SK-N-SH (cell line): ENCODE data around the gene PIP4P1. TPM values are rescaled to one million over a fixed set of nuclear protein-coding genes. Genes with fewer than 3 reads are reported as not detected.

ENCODE experiments used
- CTCF ChIA-PET: fragments of 300-600, 350-600 bp; formaldehyde crosslinking; extraction: SDS; loops from one replicate; lab custom pipeline; 2021; lab: Yijun Ruan, JAX
- POLR2A ChIA-PET: fragments of 350-600 bp; sonication (Branson Sonifier 250); formaldehyde crosslinking; extraction: SDS; loops from one replicate; lab custom pipeline; 2020; ENCODE audit warnings: antibody characterized with exemption, inconsistent platforms; lab: Yijun Ruan, JAX
- DNase-seq: peaks from one replicate; pipeline ENCODE4 v3.0.0; 2012
- H2AFZ ChIP-seq: fragments of 200-600 bp; sonication (generic); 2 replicates; pipeline ENCODE4 v1.8.1; 2016; ENCODE audit warnings: antibody characterized with exemption, mild to moderate bottlenecking, low read depth
- H3F3A ChIP-seq: fragments of 200-600 bp; sonication (generic); replicated peaks from 2 replicates; pipeline ENCODE3; 2016; ENCODE audit warnings: antibody characterized with exemption, mild to moderate bottlenecking; ENCODE audit not compliant: insufficient read depth
- H3K27ac ChIP-seq, 2 experiments: fragments of 200-500 bp in 1 of 2; fragments of 200-600 bp in 1 of 2; sonication (Bioruptor generic) in 1 of 2; sonication (generic), shearing (Covaris generic) in 1 of 2; 2 replicates each; pipeline versions ENCODE4 v1.5.1 to v1.6.1; 2014 to 2016; ENCODE audit warnings: low read depth in 2 of 2, inconsistent platforms in 1 of 2, low read length in 1 of 2, mild to moderate bottlenecking in 1 of 2, mixed read lengths in 1 of 2
- H3K27me3 ChIP-seq: fragments of 200-600 bp; sonication (generic), shearing (Covaris generic); 2 replicates; pipeline ENCODE4 v1.6.1; 2016; ENCODE audit warnings: mixed run types; ENCODE audit not compliant: insufficient read depth
- H3K36me3 ChIP-seq, 2 experiments: fragments of 200-500 bp in 1 of 2; fragments of 200-600 bp in 1 of 2; sonication (Bioruptor generic) in 1 of 2; sonication (generic) in 1 of 2; replicated peaks in 1 of 2; 2 replicates each; pipeline versions ENCODE3 to v1.5.1; 2014 to 2016; ENCODE audit warnings: low read length in 1 of 2, mild to moderate bottlenecking in 1 of 2; ENCODE audit not compliant: insufficient read depth in 2 of 2, control insufficient read depth in 1 of 2
- H3K4me1 ChIP-seq, 2 experiments: fragments of 200-500 bp in 1 of 2; fragments of 200-600 bp in 1 of 2; sonication (Bioruptor generic) in 1 of 2; sonication (generic), shearing (Covaris generic) in 1 of 2; 2 replicates each; pipeline versions ENCODE4 v1.5.1 to v1.6.1; 2014 to 2016; ENCODE audit warnings: low read depth in 1 of 2, low read length in 1 of 2, mixed run types in 1 of 2; ENCODE audit not compliant: insufficient read depth in 2 of 2, control insufficient read depth in 1 of 2
- H3K4me2 ChIP-seq: fragments of 200-600 bp; sonication (generic), shearing (Covaris generic); 2 replicates; pipeline ENCODE4 v1.6.1; 2017; ENCODE audit warnings: mixed run types
- H3K4me3 ChIP-seq, 2 experiments: fragments of 200-500 bp in 1 of 2; fragments of 200-600 bp in 1 of 2; sonication (Bioruptor generic) in 1 of 2; sonication (generic), shearing (Covaris generic) in 1 of 2; 2 replicates each; pipeline versions ENCODE4 v1.5.1 to v1.8.1; 2014 to 2016; ENCODE audit warnings: low read depth in 2 of 2, inconsistent platforms in 1 of 2, low read length in 1 of 2, mild to moderate bottlenecking in 1 of 2, mixed read lengths in 1 of 2, moderate library complexity in 1 of 2
- H3K79me2 ChIP-seq: fragments of 200-600 bp; sonication (generic); 2 replicates; pipeline ENCODE4 v1.8.1; 2017; ENCODE audit warnings: mild to moderate bottlenecking; ENCODE audit not compliant: insufficient read depth
- H3K9ac ChIP-seq: fragments of 200-600 bp; sonication (generic); 2 replicates; pipeline ENCODE4 v1.6.1; 2017; ENCODE audit warnings: mixed run types
- H3K9me2 ChIP-seq: fragments of 200-600 bp; sonication (generic); 2 replicates; pipeline ENCODE4 v1.6.1; 2017; ENCODE audit warnings: mixed run types
- H3K9me3 ChIP-seq: fragments of 200-600 bp; sonication (generic); 2 replicates; pipeline ENCODE4 v1.6.1; 2017; ENCODE audit warnings: mixed run types, mild to moderate bottlenecking, moderate library complexity
- H4K20me1 ChIP-seq: fragments of 200-600 bp; sonication (generic); 2 replicates; pipeline ENCODE4 v1.6.1; 2017; ENCODE audit warnings: mild to moderate bottlenecking, mixed run types; ENCODE audit not compliant: insufficient read depth
- CHD2 ChIP-seq: fragments of 150-350 bp; IDR thresholded peaks from 2 replicates; pipeline ENCODE4 v1.6.1; 2018; ENCODE audit warnings: low read length; ENCODE audit not compliant: partially characterized antibody
- ELF1 ChIP-seq: IDR thresholded peaks from 2 replicates; pipeline ENCODE4 v1.4.0; 2012
- EP300 ChIP-seq, 2 experiments: IDR thresholded peaks; 2 replicates each; pipeline versions ENCODE4 v1.4.0 to v1.6.1; 2012; ENCODE audit warnings: borderline replicate concordance in 1 of 2, low read depth in 1 of 2, low read length in 1 of 2
- FOSL2 ChIP-seq: IDR thresholded peaks from 2 replicates; pipeline ENCODE4 v1.4.0; 2012; ENCODE audit warnings: low read depth, mild to moderate bottlenecking, moderate library complexity, borderline replicate concordance
- GABPA ChIP-seq: IDR thresholded peaks from 2 replicates; pipeline ENCODE4 v1.4.0; 2012; ENCODE audit warnings: low read depth, mild to moderate bottlenecking
- GATA2 ChIP-seq: sonication (generic); formaldehyde crosslinking; IDR thresholded peaks from 2 replicates; pipeline ENCODE4 v1.5.0; 2020; ENCODE audit warnings: mild to moderate bottlenecking, missing genetic modification reagents
- IRF3 ChIP-seq: fragments of 150-350 bp; IDR thresholded peaks from 2 replicates; pipeline ENCODE4 v1.6.1; 2016; ENCODE audit warnings: mild to moderate bottlenecking, low read depth, low read length
- MAX ChIP-seq: IDR thresholded peaks from 2 replicates; pipeline ENCODE4 v1.4.0; 2012; ENCODE audit warnings: low read depth
- MEF2A ChIP-seq: IDR thresholded peaks from 2 replicates; pipeline ENCODE4 v1.4.0; 2012; ENCODE audit warnings: low read depth, borderline replicate concordance
- PBX3 ChIP-seq: IDR thresholded peaks from 2 replicates; pipeline ENCODE4; 2012
- RAD21 ChIP-seq: IDR thresholded peaks from 2 replicates; pipeline ENCODE4 v1.6.1; 2012; ENCODE audit warnings: mild to moderate bottlenecking, low read length
- RFX5 ChIP-seq: IDR thresholded peaks from 2 replicates; pipeline ENCODE4 v1.6.1; 2012; ENCODE audit warnings: mild to moderate bottlenecking, improper control_type of control experiment, low read length
- TAF1 ChIP-seq: IDR thresholded peaks from 2 replicates; pipeline ENCODE4 v1.6.1; 2012; ENCODE audit warnings: low read depth, mild to moderate bottlenecking, low read length, moderate library complexity, borderline replicate concordance
- USF1 ChIP-seq: IDR thresholded peaks from 2 replicates; pipeline ENCODE4 v1.4.0; 2012; ENCODE audit warnings: low read depth, borderline replicate concordance
- USF2 ChIP-seq: fragments of 150-350 bp; IDR thresholded peaks from 2 replicates; pipeline ENCODE4 v1.6.1; 2017; ENCODE audit warnings: antibody characterized with exemption, low read length, low read depth, borderline replicate concordance
- ZBTB33 ChIP-seq: IDR thresholded peaks from 2 replicates; pipeline ENCODE4 v1.4.0; 2012; ENCODE audit warnings: low read depth, borderline replicate concordance
- WGBS: methylation state at CpG from one replicate; pipeline ENCODE4 v1.1.6; 2017; ENCODE audit warnings: low lambda C conversion rate; 5-methylcytosine and 5-hydroxymethylcytosine counted together
- polyA plus RNA-seq, 3 experiments: library from polyadenylated mRNA; depleted of rRNA; stranded (reverse); fragments of >200 nt; gene quantifications; 2 replicates each; pipeline ENCODE4 v1.2.3, GENCODE V29; 2012

The PIP4P1 gene
- polyA plus RNA-seq, 1 of the 3 experiments (the other 2 are of a cell fraction): 30.7 TPM

GRCh38 chr14:20501346-20501745 lies 40.1 kb upstream of the PIP4P1 start:
- Histone ChIP-seq H3K9me3 (no peaks in the 10 kb centered on the region), H2AFZ (no peak overlapping the region), H3F3A (peaks cover 3% of the 10 kb centered on the region), H3K4me1 (no peaks in the 10 kb centered on the region), H4K20me1 (no peaks in the 10 kb centered on the region), H3K27ac (no peak overlapping the region), H3K27me3 (no peaks in the 10 kb centered on the region; the same call in 1 of the 2 replicates), H3K4me2 (no peak overlapping the region), H3K36me3 (no peaks in the 10 kb centered on the region), H3K9me2 (no peaks in the 10 kb centered on the region), H3K4me3 (no peak overlapping the region), H3K9ac (no peak overlapping the region), H3K79me2 (no peaks in the 10 kb centered on the region)
- 100% methylated on average over 2 of the region's 2 CpGs for WGBS
- DNase-seq: no peak
- TF ChIP-seq GATA2 (no peak), CHD2 (no peak), RAD21 (no peak), FOSL2 (no peak), PBX3 (no peak), TAF1 (no peak), EP300 (IDR thresholded peaks at IDR 0.05; ENCODE audit: borderline replicate concordance in 1 of 2, low read depth in 1 of 2, low read length in 1 of 2) (no peak)
- ChIA-PET CTCF (no interaction called here), POLR2A (no interaction called here)

- no peaks in the 10 kb centered on the region for H3K4me1 ChIP-seq
- 50% methylated on average over 5 of the region's 5 CpGs for WGBS
- no peak for DNase-seq
- no peak overlapping the region for H3K4me3 ChIP-seq
- no peak overlapping the region for H2AFZ ChIP-seq
- H3K36me3 ChIP-seq: no peaks in the 10 kb centered on the region
- no peak overlapping the region for H3K27ac ChIP-seq
- no peak overlapping the region for H3K4me2 ChIP-seq
- H3K9ac ChIP-seq: no peak overlapping the region
- H3K9me3 ChIP-seq: no peaks in the 10 kb centered on the region
- peaks cover 3% of the 10 kb centered on the region for H3F3A ChIP-seq
- POLR2A ChIA-PET: no interaction called here
- no peak for TF ChIP-seq MAX
- no peak for TF ChIP-seq USF2
- TF ChIP-seq RFX5: no peak
- TF ChIP-seq ZBTB33: no peak
- TF ChIP-seq GABPA: no peak
- TF ChIP-seq ELF1: no peak
- no peak for TF ChIP-seq GATA2
- no peak for TF ChIP-seq USF1
- TF ChIP-seq EP300 (IDR thresholded peaks at IDR 0.05; ENCODE audit: borderline replicate concordance in 1 of 2, low read depth in 1 of 2, low read length in 1 of 2): no peak
- no peak for TF ChIP-seq IRF3
- TF ChIP-seq MEF2A: no peak
- H4K20me1 ChIP-seq: no peaks in the 10 kb centered on the region
- no peaks in the 10 kb centered on the region for H3K79me2 ChIP-seq
- no peaks in the 10 kb centered on the region for H3K9me2 ChIP-seq
- H3K27me3 ChIP-seq: peaks cover 12% of the 10 kb centered on the region; the same call in 1 of the 2 replicates
- CTCF ChIA-PET: no interaction called here
Observed at GRCh38 chr14:20499881-20500280, 38.6 kb upstream of the PIP4P1 start.
